ENCODE results near the gene CABCOCO1.

CABCOCO1 gene

GRCh38 chr10:61795551-61795950 is 132.8 kb downstream of the CABCOCO1 start:
- no peak overlapping the region for H3K4me3 Mint-ChIP-seq
- H3K4me1 Mint-ChIP-seq, result peaks cover 5% of the 10 kb centered on the region
- no peaks in the 10 kb centered on the region for H3K9me3 Mint-ChIP-seq
- peaks cover 7% of the 10 kb centered on the region for H3K27me3 Mint-ChIP-seq (ENCODE audit: low read depth, poor library complexity)
- no peak overlapping the region for H3K27ac Mint-ChIP-seq
- H3K36me3 Mint-ChIP-seq (ENCODE audit: low read depth), result no peaks in the 10 kb centered on the region
- peak; percentile 16 for TF ChIP-seq CTCF (IDR thresholded peaks at IDR 0.05)
- no peak for DNase-seq

- H3K27ac Mint-ChIP-seq, result no peak overlapping the region
- H3K27me3 Mint-ChIP-seq (ENCODE audit: low read depth, poor library complexity), result peaks cover 7% of the 10 kb centered on the region
- DNase-seq, result no peak
- H3K9me3 Mint-ChIP-seq, result no peaks in the 10 kb centered on the region
- H3K4me1 Mint-ChIP-seq, result peaks cover 5% of the 10 kb centered on the region
- TF ChIP-seq CTCF (IDR thresholded peaks at IDR 0.05), result no peak
- H3K36me3 Mint-ChIP-seq (ENCODE audit: low read depth), result no peaks in the 10 kb centered on the region
- no peak overlapping the region for H3K4me3 Mint-ChIP-seq
Measured at GRCh38 chr10:61796785-61797184, 134.1 kb downstream of the CABCOCO1 start.

- Mint-ChIP-seq H3K4me3 (no peak overlapping the region), H3K36me3 (ENCODE audit: low read depth) (no peaks in the 10 kb centered on the region), H3K27me3 (ENCODE audit: low read depth, poor library complexity) (peaks cover 7% of the 10 kb centered on the region), H3K9me3 (no peaks in the 10 kb centered on the region), H3K4me1 (peaks cover 5% of the 10 kb centered on the region), H3K27ac (no peak overlapping the region)
- no peak for DNase-seq
- TF ChIP-seq CTCF (IDR thresholded peaks at IDR 0.05), result no peak
Measured at GRCh38 chr10:61797304-61798153, 134.8 kb downstream of the CABCOCO1 start.

GRCh38 chr10:61798713-61799112 is 136.0 kb downstream of the CABCOCO1 start:
- no peak for TF ChIP-seq CTCF (IDR thresholded peaks at IDR 0.05)
- H3K27ac Mint-ChIP-seq, result peak overlapping the region; percentile 37
- H3K4me3 Mint-ChIP-seq, result no peak overlapping the region
- no peaks in the 10 kb centered on the region for H3K36me3 Mint-ChIP-seq (ENCODE audit: low read depth)
- no peaks in the 10 kb centered on the region for H3K9me3 Mint-ChIP-seq
- no peak for DNase-seq
- H3K27me3 Mint-ChIP-seq (ENCODE audit: low read depth, poor library complexity), result peaks cover 8% of the 10 kb centered on the region
- H3K4me1 Mint-ChIP-seq, result peaks cover 5% of the 10 kb centered on the region

- Mint-ChIP-seq H3K4me3 (no peak overlapping the region), H3K27me3 (ENCODE audit: low read depth, poor library complexity) (peaks cover 6% of the 10 kb centered on the region), H3K27ac (no peak overlapping the region), H3K36me3 (ENCODE audit: low read depth) (no peaks in the 10 kb centered on the region), H3K4me1 (no peaks in the 10 kb centered on the region), H3K9me3 (no peaks in the 10 kb centered on the region)
- DNase-seq, result no peak
- TF ChIP-seq CTCF (IDR thresholded peaks at IDR 0.05), result no peak
Measured at GRCh38 chr10:61801484-61801883, 138.8 kb downstream of the CABCOCO1 start.

- Mint-ChIP-seq H3K36me3 (ENCODE audit: low read depth) (no peaks in the 10 kb centered on the region), H3K27ac (no peak overlapping the region), H3K9me3 (no peaks in the 10 kb centered on the region), H3K4me3 (no peak overlapping the region), H3K4me1 (no peaks in the 10 kb centered on the region), H3K27me3 (ENCODE audit: low read depth, poor library complexity) (peaks cover 8% of the 10 kb centered on the region)
- no peak for TF ChIP-seq CTCF (IDR thresholded peaks at IDR 0.05)
- DNase-seq, result no peak
Measured at GRCh38 chr10:61803269-61803668, 140.5 kb downstream of the CABCOCO1 start.

Measured in nephron progenitor cell (in vitro differentiated cells).